BLaER1 (cell line): ENCODE results near the gene B4GALNT3.
"Not testable (repeated sequence)": the region's sequence is repeated elsewhere in the genome, so short reads cannot be mapped to it uniquely, and the experiment has no call there.

ENCODE experiments used
- H3K27ac ChIP-seq: shearing (Covaris generic); formaldehyde crosslinking; 2 replicates; pipeline ENCODE4 v1.8.1; 2022
- H3K27me3 ChIP-seq: shearing (Covaris generic); formaldehyde crosslinking; 2 replicates; pipeline ENCODE4 v1.8.1; 2022
- H3K36me3 ChIP-seq: shearing (Covaris generic); formaldehyde crosslinking; 2 replicates; pipeline ENCODE4 v1.8.1; 2022
- H3K4me1 ChIP-seq: shearing (Covaris generic); formaldehyde crosslinking; 2 replicates; pipeline ENCODE4 v1.8.1; 2022
- H3K4me2 ChIP-seq: shearing (Covaris generic); formaldehyde crosslinking; 2 replicates; pipeline ENCODE4 v1.8.1; 2022
- H3K4me3 ChIP-seq: shearing (Covaris generic); formaldehyde crosslinking; 2 replicates; pipeline ENCODE4 v1.8.1; 2022
- H3K9ac ChIP-seq: shearing (Covaris generic); formaldehyde crosslinking; 2 replicates; pipeline ENCODE4 v1.8.1; 2022
- H3K9me3 ChIP-seq: shearing (Covaris generic); formaldehyde crosslinking; 2 replicates; pipeline ENCODE4 v1.8.1; 2022
- H4K20me1 ChIP-seq: shearing (Covaris generic); formaldehyde crosslinking; 2 replicates; pipeline ENCODE4 v1.8.1; 2022
- Cebpa-rat ChIP-seq: shearing (Covaris generic); IDR thresholded peaks from 2 replicates; pipeline ENCODE4 v1.8.1; 2022

Gene B4GALNT3

DNA sequence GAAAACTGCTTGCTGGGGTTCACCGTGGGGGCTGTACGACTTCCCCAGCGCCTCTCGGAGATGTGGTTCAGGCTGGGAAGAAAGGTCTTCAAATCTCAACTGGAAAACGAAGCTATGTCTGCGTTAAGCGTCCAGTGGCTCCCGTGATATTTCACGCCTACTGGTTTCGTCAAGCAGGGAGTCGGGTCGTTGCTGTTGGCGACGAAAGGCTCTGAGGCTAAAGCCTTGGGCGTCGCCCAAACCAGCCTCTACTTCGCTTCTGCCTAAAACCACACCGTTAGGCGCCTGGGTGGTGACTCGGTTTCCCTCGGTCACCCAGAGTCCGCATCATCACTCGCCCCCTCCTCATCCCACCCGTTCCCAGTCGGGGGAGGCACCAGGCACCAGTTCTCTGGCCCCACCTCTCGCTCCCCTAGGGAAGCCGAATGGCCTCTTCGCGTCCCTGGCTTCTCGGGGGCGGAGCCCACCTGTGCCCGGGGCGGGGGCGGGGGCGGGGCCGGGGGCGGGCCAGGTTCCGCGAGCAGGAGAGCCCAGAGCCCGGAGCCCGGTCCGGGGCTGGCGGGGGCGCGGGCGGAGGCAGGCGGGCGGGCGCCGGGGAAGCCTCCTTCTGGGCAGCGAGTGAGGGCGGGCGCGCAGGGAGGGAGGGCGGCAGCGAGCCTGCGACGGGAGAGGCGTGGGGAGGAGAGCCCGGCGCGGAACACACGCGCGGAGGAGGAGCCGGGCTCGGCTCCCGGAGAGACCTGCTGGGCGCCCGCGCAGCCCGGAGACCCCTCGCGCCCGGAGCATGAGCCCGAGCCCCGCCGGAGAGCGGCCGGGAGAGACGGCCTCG, at the start of gene B4GALNT3:
Gene B4GALNT3 (plus strand): TSS at position 510 of the 829 bp plus-strand sequence. CDS start 438 bp downstream, outside the sequence.
- peak within 1 kb of the TSS; percentile 58; the same call in 1 of the 2 replicates for H3K9ac ChIP-seq

DNA sequence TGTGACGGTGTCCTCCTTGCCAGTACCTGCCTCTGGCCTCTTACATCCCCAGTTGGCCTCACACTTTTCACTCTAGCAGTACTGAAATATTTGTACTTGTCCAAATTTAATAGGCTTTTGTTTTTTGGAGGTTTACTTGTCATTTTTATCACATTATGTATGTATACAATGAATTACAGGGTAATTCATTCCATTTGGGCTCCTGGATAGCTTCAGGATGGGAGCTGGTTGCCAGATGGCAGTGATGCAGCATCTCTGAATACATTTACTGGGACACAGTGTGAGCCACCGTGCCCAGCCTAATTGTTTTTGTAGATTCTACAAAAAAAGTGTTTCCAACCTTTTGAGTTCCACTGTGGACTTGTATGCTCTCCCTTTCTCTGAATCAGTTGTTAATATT, 44.9 kb upstream of the B4GALNT3 start:
- no peaks in the 10 kb centered on the region for H3K27me3 ChIP-seq
- no peaks in the 10 kb centered on the region for H3K9me3 ChIP-seq
- TF ChIP-seq Cebpa-rat = no peak
- H3K4me2 ChIP-seq = no peak overlapping the region
- H4K20me1 ChIP-seq = no peaks in the 10 kb centered on the region
- no peak overlapping the region for H3K4me3 ChIP-seq
- peaks cover 88% of the 10 kb centered on the region for H3K36me3 ChIP-seq
- H3K4me1 ChIP-seq = no peaks in the 10 kb centered on the region
- no peak overlapping the region for H3K27ac ChIP-seq
- H3K9ac ChIP-seq = no peak overlapping the region

More for the DNA sequence above, at the start of gene B4GALNT3:
- Histone ChIP-seq H3K4me2 (peak within 1 kb of the TSS; percentile 93), H3K4me1 (peaks cover 14% of the 10 kb centered on the region; the same call in 1 of the 2 replicates), H4K20me1 (peaks cover 27% of the 10 kb centered on the region; the same call in 1 of the 2 replicates), H3K27ac (no peak within 1 kb of the TSS), H3K27me3 (peaks cover 67% of the 10 kb centered on the region), H3K36me3 (no peaks in the 10 kb centered on the region), H3K9me3 (no peaks in the 10 kb centered on the region), H3K4me3 (peak within 1 kb of the TSS; percentile 70)
- TF ChIP-seq Cebpa-rat = no peak

DNA sequence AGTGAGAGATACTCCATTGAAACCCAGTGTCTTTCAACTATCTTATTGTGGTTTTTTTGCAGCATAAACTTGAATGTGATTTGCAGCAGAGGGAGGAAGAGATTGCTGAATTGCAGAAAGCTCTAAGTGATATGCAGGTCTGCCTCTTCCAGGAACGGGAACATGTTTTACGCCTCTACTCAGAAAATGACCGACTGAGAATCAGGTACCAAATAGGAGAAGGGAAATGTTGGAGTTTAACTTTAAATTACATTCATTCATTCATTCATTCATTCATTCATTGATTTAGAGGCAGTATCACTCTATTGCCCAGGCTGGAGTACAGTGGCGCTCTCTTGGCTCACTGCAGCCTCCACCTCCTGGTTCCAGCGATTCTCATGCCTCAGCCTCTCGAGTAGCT, 41.3 kb upstream of the B4GALNT3 start:
- Histone ChIP-seq H3K4me3 (no peak overlapping the region), H3K4me1 (no peaks in the 10 kb centered on the region), H3K4me2 (no peak overlapping the region), H3K36me3 (peaks cover 68% of the 10 kb centered on the region), H3K27me3 (no peaks in the 10 kb centered on the region), H3K9me3 (no peaks in the 10 kb centered on the region), H3K27ac (no peak overlapping the region), H4K20me1 (no peaks in the 10 kb centered on the region), H3K9ac (no peak overlapping the region)
- TF ChIP-seq Cebpa-rat = no peak

DNA sequence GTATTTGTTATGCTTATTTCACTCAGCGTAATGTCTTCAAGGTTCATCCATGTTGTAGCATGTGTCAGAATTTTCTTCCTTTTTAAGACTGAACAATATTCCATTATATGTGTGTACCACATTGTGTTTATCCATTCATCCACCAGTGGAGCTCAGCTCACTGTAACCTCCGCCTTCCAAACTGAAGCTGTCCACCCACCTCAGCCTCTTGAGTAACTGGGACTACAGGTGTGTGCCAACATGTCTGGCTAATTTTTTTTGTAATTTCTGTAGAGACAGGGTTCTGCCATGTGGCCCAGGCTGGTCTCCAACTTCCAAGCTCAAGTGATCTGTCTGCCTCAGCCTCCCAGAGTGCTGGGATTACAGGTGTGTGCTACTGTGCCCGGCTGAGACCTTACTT, 37.2 kb upstream of the B4GALNT3 start:
- H3K9me3 ChIP-seq = no peaks in the 10 kb centered on the region
- no peak overlapping the region for H3K4me2 ChIP-seq
- TF ChIP-seq Cebpa-rat = no peak
- no peak overlapping the region for H3K9ac ChIP-seq
- H3K4me3 ChIP-seq = no peak overlapping the region
- no peaks in the 10 kb centered on the region for H3K27me3 ChIP-seq
- H3K27ac ChIP-seq = no peak overlapping the region
- peaks cover 73% of the 10 kb centered on the region for H3K36me3 ChIP-seq
- H3K4me1 ChIP-seq = no peaks in the 10 kb centered on the region
- no peaks in the 10 kb centered on the region for H4K20me1 ChIP-seq

DNA sequence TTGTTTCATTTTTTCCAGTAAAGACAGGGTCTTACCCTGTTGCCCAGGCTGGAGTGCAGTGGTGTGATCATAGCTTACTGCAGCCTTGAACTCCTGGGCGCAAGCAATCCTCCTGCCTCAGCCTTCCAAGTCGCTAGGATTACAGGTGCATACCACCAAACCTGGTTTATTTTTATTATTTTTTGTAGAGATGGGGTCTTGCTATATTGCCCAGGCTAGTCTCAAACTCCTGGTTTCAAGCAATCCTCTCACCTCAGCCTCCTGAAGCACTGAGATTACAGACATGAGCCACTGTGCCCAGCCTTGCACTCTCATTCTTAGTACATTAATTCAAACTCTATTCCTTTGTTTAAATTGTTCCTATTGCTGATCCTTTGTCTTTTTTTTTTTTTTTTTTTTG, 24.0 kb upstream of the B4GALNT3 start:
- H3K4me2 ChIP-seq = not testable (repeated sequence)

DNA sequence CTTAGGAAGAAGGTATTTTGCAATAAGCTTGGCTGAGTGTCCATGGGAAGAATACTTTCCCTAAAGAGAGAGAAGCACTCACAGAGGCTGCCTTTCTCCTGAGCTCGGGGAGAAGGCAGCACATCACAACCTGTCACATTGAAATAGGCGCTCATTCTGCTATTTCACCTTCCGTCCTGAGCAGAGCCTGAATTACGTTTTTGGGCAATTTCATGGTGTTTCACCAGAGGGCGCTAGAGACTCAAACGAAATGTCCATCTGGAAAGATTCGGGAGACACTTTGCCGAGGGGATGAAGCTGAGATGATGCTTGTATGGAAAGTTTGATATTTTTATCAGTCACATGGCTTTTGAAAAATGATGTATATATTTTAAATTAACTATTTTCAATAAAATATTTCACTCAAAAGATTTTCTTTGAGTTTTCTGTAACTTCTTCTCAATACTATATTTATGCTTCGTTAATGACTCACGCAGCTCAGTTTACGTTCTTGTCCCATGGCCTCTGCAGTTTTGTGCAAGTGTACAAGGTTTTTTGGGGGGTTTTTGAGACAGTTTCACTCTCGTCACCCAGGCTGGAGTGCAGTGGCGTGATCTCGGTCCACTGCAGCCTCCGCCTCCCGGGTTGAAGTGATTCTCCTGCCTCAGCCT, 17.4 kb upstream of the B4GALNT3 start:
- Histone ChIP-seq H3K9me3 (no peaks in the 10 kb centered on the region), H3K4me1 (no peaks in the 10 kb centered on the region), H3K9ac (no peak overlapping the region), H3K4me2 (no peak overlapping the region), H3K27ac (no peak overlapping the region), H3K36me3 (peaks cover 54% of the 10 kb centered on the region), H3K4me3 (no peak overlapping the region), H3K27me3 (no peaks in the 10 kb centered on the region), H4K20me1 (no peaks in the 10 kb centered on the region)
- TF ChIP-seq Cebpa-rat = no peak

More for the DNA sequence above, 24.0 kb upstream of the B4GALNT3 start:
- not testable (repeated sequence) for H3K4me1 ChIP-seq, H3K27me3 ChIP-seq, H3K9me3 ChIP-seq, H3K27ac ChIP-seq, H3K9ac ChIP-seq, H4K20me1 ChIP-seq, H3K4me3 ChIP-seq
- peaks cover 99% of the 10 kb centered on the region for H3K36me3 ChIP-seq

DNA sequence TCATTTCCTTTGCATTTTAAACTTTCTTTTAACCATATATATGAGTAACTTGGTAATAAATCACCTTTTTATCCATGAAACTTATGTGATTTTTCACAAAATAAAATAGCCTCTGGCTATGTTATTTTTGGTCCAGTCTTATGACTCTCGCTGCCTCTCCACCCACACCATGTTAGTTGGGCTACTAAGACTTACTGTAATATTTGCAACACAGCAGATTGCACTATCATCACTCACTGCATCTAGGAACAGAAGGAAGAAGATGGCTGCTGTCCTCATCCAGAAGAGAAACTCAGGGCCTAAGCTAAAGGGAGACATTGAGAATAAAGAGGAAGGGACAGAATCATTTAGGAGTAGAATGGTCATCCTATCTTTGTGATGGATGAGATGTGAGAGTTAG, 12.6 kb upstream of the B4GALNT3 start:
- Histone ChIP-seq H3K27ac (no peak overlapping the region), H3K4me2 (no peak overlapping the region), H4K20me1 (no peaks in the 10 kb centered on the region), H3K36me3 (peaks cover 6% of the 10 kb centered on the region; the same call in 1 of the 2 replicates), H3K9ac (no peak overlapping the region), H3K9me3 (no peaks in the 10 kb centered on the region), H3K4me3 (no peak overlapping the region), H3K4me1 (no peaks in the 10 kb centered on the region), H3K27me3 (no peaks in the 10 kb centered on the region)
- TF ChIP-seq Cebpa-rat = no peak

DNA sequence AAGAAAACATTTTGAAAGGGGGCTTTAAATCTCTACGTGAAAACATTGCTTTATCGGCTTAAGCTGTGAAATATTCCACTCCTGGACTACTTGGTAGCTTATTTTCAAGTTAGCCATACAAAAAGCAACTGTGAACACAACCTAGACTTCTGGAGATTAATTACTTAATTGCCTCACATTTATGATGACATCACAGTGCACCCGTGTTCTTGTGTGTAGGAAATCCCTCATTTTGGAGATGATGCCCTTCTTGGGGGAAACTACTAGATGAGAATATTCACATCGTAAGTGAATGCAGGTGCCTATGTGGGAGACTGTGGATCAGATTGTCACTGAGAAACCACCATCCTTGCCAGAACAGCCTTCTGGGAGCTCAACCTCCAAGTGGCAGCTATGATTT, 10.5 kb upstream of the B4GALNT3 start:
- H3K27ac ChIP-seq = no peak overlapping the region
- H3K4me1 ChIP-seq = no peaks in the 10 kb centered on the region
- no peaks in the 10 kb centered on the region for H3K9me3 ChIP-seq
- no peaks in the 10 kb centered on the region for H4K20me1 ChIP-seq
- H3K9ac ChIP-seq = no peak overlapping the region
- no peak for TF ChIP-seq Cebpa-rat
- no peak overlapping the region for H3K4me2 ChIP-seq
- H3K27me3 ChIP-seq = no peaks in the 10 kb centered on the region
- no peak overlapping the region for H3K4me3 ChIP-seq
- H3K36me3 ChIP-seq = no peaks in the 10 kb centered on the region

DNA sequence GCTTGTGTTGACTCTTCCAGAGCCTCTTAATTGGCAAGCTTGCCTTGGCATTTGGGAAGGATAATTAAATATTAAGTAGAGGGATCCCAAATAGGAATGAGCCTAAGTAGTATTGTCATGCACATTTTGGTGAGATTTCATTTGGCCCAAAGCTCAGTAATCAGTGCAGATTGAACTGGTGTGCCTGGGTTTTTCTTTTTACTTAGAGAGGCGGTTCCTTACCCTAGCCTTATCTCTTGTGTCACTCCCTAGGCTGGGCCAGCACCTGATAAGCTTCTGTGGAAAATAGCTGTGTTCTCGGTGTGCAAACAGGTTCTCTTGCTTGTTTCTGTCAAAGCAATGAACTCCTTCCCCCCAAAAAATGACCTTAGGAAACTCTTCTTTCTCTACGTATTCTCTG, 9.3 kb upstream of the B4GALNT3 start:
- Histone ChIP-seq H3K36me3 (no peaks in the 10 kb centered on the region), H3K4me2 (no peak overlapping the region), H3K9ac (no peak overlapping the region), H3K4me1 (no peaks in the 10 kb centered on the region), H3K9me3 (no peaks in the 10 kb centered on the region), H4K20me1 (no peaks in the 10 kb centered on the region), H3K27ac (no peak overlapping the region), H3K27me3 (no peaks in the 10 kb centered on the region), H3K4me3 (no peak overlapping the region)
- no peak for TF ChIP-seq Cebpa-rat

DNA sequence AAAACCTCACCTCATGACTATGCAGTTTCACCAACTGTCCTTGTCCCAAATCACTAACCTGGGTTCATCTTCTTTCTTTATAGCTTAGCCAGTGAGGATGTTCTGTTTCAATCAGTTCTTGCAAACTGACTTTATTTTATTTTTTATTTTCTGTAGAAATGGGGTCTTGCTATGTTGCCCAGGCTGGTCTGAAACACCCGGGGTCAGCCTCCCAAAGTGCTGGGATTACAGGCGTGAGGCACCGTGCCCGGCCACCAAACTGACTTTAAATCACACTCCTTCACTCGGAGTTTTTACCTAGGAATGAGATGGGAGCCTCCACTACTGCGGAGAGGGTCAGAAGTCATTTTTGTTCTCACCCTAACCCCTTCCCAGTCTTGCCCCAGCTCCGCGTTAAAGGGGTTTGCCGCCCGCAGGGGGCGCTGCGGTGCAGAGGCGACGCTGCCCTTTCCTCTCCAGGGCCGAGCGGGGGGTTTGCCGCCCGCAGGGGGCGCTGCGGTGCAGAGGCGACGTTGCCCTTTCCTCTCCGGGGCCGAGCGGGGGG, 7.0 kb upstream of the B4GALNT3 start:
- H3K27me3 ChIP-seq = peaks cover 9% of the 10 kb centered on the region
- no peaks in the 10 kb centered on the region for H3K9me3 ChIP-seq
- no peaks in the 10 kb centered on the region for H3K36me3 ChIP-seq
- H3K4me3 ChIP-seq = no peak overlapping the region
- H3K27ac ChIP-seq = no peak overlapping the region
- no peaks in the 10 kb centered on the region for H4K20me1 ChIP-seq
- H3K4me2 ChIP-seq = no peak overlapping the region
- H3K9ac ChIP-seq = no peak overlapping the region
- TF ChIP-seq Cebpa-rat = no peak
- H3K4me1 ChIP-seq = no peaks in the 10 kb centered on the region
